HL-60/S4 (cell line): ENCODE measurements around the gene PRCD.

ENCODE experiments used
- in situ Hi-C: fragments of 300-500 bp; cut with MboI; formaldehyde crosslinking; loops from 2 replicates; pipeline ENCODE4 v1.14.3; 2022; ENCODE audit warnings: low sequenced_read_pairs

Gene PRCD

GRCh38 chr17:76586741-76587487, 47.1 kb downstream of the PRCD start:
- in situ Hi-C loops = no loop called here

- in situ Hi-C loops = no loop called here
Measured at GRCh38 chr17:76588182-76588581, 48.3 kb downstream of the PRCD start.

GRCh38 chr17:76593384-76593826, 53.6 kb downstream of the PRCD start:
- in situ Hi-C loops = no loop called here

- in situ Hi-C loops = no loop called here
Measured at GRCh38 chr17:76593959-76594358, 54.1 kb downstream of the PRCD start.

GRCh38 chr17:76594690-76595089, 54.8 kb downstream of the PRCD start:
- in situ Hi-C loops = no loop called here
